NCI-H1694 treated with DMSO at 0.1 percent for 48 hours (cell line): Measurements from ENCODE around the gene IGSF9B.

ENCODE experiments used
- DNase-seq: peaks from one replicate; lab custom pipeline; 2025; lab: John Stamatoyannopoulos, UW

The IGSF9B gene

DNA sequence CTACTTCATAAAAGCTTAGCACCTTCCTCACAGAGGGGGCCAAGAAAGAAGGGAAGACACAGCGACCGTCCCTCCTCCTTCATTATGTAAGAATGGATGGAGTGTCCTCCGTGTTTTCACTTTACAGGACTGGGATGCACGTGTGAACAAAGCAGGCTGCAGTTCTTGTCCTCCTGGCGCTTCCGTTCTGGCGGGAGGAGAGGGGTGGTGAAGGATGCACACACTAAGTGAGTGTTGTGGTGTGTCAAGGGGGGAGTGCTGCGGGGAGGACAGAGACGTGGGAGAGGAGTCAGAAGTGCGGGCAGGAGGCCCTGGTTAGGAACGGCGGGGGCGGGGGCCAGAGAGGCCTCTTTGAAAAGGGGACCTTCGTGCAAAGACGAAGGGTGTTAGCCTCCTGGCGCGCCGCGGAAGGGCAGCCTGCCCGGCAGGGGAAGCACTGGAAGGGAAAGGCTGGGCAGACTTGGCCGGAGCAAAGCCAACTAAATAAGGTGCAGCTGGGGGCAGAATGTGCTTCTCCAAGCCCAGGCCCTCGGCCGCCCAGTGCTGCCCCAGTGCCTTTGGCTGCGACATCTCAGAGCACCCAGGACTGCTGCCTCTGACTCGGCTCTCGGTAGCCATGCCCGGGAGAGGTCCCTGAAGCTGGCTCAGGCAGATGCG is 27.0 kb upstream of the IGSF9B start:
- no peak for DNase-seq

DNA sequence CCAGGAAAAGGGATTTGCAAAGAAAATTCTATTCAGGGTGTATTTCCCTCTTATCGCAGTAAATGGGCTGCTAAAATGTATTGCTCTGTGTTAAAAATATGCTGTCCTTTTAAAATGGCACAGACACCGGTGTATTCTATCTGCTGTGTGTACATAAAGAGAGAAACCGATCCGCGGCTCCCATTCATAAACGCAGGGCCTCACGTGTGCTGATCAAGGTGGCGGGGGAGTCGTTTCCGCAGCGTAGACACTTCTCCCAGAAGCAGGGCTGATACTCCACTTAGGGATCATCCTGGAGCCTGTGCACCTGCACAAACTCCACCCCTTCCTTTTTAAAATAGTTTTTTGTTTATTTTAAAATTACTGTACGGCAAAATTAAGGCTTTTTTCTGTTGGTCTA is 26.1 kb upstream of the IGSF9B start:
- DNase-seq: no peak

DNA sequence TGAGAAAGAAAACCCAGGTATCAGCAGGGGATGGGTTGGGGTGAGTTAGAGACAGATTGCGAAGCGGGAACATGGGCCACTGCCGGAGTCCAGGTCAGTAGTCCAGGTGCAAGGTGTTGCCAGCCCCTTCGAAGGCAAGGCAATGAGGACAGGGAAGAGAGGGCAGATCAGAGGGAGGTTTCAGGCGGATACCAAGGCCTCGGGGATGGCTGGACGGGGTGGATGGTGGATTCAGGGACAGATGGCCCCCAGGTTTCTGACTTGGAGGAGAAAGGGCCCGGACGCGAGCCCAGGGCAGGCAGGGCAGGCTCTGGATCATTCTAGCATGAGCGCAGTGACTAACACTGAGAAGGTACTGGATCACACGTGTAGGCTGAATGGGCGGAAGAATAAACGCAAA is 25.4 kb upstream of the IGSF9B start:
- no peak for DNase-seq

GRCh38 chr11:133981156-133981555 is 24.4 kb upstream of the IGSF9B start:
- no peak for DNase-seq

- no peak for DNase-seq
These were observed 23.9 kb upstream of the IGSF9B start for GRCh38 chr11:133980665-133981064.

GRCh38 chr11:133978794-133979193 is 22.0 kb upstream of the IGSF9B start:
- DNase-seq: no peak

DNA sequence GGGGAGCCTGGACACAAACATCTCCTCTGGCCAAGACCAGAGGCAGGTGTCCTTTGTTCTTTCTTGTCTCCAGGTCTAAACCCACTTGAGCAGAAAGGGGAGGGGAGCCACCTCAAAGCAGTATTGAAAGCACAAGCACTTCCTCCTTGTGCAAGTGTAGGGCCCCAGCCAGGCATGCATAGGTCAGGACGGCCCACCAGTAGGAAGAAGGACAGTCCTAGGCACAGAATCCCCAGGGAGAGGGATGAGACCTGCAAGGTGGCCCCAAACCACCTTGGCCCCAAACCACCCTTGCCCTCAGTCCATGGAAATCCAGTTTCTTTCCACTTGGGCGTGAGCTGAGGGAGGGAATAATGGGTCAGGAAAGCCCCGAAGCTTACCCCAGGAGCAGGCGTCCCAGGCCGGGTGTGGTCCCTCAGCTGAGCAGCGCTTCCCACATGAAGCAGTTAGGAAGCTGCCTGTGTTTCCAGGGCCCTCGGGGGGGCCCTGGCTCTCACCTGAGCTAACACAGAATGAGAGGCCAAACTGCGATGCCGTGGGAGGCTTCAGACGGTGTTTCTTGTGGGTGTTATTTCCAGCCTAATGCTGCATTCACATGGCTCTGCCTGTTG is 20.4 kb upstream of the IGSF9B start:
- no peak for DNase-seq

DNA sequence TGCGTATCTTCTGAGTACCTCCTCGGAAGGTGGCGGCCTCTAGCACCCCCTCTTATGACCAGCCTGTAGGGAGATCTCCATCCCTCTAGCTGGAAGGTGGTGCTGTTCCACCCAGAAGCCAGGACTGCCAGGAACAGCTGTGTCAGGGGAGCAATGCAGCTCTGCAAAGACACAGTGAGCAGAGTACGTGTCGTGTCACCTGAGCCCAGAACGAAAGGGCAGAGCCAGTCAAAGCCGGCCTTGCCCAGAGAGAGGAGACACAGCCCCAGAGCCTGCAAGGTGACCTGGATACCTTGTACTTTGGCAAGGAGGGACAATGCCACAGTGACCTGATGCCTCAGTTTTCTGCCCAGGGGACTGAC is 18.7 kb upstream of the IGSF9B start:
- DNase-seq: no peak

DNA sequence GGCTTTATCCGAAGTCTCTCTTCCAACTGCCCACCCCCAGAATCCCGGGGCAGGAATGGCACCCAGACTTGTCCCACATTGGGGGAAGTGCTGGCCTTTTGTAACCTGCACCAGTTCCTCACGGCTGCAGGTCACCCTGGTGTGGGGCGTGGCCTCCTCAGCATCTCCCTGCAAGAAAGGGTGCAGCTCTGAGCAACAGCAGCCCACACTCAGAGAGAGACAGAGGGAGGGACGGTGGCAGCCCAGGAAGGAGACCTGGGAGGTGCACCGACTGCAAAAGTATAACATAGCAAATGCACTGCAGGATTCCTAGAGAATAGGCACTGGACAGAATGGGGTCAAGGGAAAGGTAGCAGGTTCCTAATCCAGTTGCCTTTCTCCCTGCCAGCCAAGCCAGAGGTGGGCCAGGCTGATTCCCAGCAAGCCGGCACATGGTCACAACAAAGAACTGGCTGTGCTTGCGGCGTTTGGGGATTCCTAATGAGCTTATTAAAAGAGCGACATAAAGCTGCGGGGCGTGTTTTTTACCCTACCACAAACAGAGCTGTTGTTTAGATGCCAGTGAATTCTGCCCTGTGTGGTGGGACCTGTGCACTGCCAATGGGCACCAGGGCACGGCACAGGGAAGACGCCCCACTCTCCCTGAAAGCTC is 18.2 kb upstream of the IGSF9B start:
- no peak for DNase-seq

GRCh38 chr11:133971881-133972280 is 15.1 kb upstream of the IGSF9B start:
- no peak for DNase-seq

- no peak for DNase-seq
These were observed 12.3 kb upstream of the IGSF9B start for GRCh38 chr11:133969112-133969511.

GRCh38 chr11:133968300-133968699 is 11.5 kb upstream of the IGSF9B start:
- no peak for DNase-seq

GRCh38 chr11:133967599-133968238 is 11.0 kb upstream of the IGSF9B start:
- DNase-seq: no peak

GRCh38 chr11:133966921-133967598 is 10.3 kb upstream of the IGSF9B start:
- no peak for DNase-seq

DNA sequence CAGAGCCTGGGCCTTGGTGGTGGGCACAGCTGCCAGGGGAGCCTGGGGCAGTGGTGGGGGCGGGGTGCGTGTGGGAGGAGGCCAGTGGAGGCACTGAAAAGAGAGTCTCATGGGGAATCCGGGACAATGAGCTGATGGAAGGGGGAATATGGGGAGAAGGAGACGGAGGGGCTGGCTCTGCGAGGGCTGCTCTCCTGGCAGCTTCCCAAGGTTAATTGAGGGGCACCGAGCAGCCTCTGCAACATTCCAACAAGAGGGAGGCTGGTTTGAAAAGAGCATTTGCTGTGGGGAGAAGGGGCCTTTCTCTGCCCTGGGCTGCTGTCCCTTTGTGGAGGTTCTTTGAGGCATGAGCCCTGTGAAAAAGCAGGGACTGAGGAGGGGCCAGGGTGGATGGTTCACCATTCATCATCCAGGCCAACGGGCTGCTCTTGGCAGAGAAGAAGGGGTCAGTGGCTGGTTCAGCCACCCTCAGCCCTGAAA is 9.4 kb upstream of the IGSF9B start:
- no peak for DNase-seq

DNA sequence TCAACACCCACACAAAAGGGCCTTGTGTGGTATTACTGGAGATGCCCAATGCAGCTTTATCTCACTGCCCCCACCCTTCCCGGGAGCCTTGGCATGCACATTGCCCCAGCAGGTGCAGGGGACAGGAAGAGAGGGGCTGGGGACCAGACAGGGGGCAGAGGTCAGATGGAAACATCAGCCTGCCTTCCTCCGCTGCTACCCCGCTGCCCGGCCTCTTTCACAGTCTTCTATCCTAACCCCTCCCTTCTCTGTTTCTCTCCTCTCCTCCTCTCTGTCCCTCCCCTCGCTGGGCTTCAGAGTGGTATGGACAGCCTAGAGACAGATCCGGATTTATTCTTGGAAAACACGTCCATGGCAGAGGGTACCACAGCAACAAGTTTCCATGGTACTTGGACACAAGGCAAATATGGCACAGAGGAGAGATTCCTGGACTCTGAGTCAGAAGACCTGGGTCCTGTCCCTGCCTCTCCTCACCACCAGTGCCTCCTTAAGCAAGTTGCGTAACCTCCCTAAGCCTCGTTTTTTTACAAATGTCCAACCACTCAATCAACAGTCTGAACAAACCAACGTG is 8.3 kb upstream of the IGSF9B start:
- no peak for DNase-seq

GRCh38 chr11:133964356-133964755 is 7.6 kb upstream of the IGSF9B start:
- DNase-seq: no peak

DNA sequence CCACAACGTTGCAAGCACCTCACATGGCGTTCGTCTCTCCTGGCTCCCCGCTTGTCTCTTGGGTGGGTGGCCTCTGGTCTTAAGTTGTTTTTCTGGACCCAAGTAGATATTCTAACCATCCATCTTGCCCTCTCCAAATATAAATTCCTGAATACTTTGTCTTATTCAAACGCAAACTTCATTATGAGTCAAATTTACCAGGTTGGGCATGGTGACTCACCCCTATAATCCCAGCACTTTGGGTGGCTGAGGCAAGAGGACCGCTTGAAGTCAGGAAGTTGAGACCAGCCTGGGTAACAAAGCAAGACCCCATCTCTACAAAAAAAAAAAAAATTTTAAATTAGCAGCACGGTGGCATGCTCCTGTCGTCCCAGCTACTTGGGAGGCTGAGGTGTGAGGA is 5.1 kb upstream of the IGSF9B start:
- no peak for DNase-seq

DNA sequence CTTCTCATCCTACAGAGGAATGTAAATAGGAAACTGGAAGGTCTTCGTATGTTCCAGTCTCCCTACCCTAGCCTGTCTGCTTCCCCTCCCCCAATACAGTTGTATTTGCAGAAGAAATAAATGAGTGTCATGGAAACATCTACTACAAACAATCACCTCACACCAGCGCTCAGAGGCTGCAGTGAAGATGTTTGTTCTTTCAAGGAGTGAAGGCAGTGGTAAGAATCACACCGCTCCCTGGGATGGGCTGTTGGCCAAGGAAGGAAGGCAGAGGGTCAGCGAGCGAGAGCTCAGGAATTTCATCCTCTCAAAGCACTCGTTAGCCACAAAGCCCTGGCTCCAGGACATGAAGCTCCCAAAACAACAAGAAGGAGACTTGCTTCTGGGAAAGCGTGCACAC is 1.1 kb upstream of the IGSF9B start:
- no peak for DNase-seq

- no peak for DNase-seq
These were observed 785 bp downstream of the IGSF9B start for GRCh38 chr11:133955945-133956421.

GRCh38 chr11:133955081-133955891 is 1.5 kb downstream of the IGSF9B start:
- DNase-seq: no peak
